HEK293 (cell line): ENCODE measurements around the gene CC2D2B.

Source experiments
- CTCF ChIA-PET: fragments of 350-600 bp; formaldehyde crosslinking; extraction: SDS; loops from one replicate; lab custom pipeline; 2021; ENCODE audit warnings: antibody characterized with exemption; lab: Yijun Ruan, JAX
- POLR2A ChIA-PET: fragments of 300-600 bp; formaldehyde crosslinking; extraction: SDS; loops from one replicate; lab custom pipeline; 2020; ENCODE audit warnings: antibody characterized with exemption, inconsistent platforms; lab: Yijun Ruan, JAX
- H3K27ac ChIP-seq: fragments of 200-500 bp; sonication (Bioruptor generic); 2 replicates; pipeline ENCODE4 v1.5.1; 2014; ENCODE audit warnings: low read depth, low read length, control low read depth, inconsistent platforms; ENCODE audit errors: extremely low read depth
- H3K36me3 ChIP-seq, 2 experiments: fragments of 200-500 bp in 1 of 2; sonication (Bioruptor generic) in 1 of 2; 1 replicate in 1 of 2; 2 replicates in 1 of 2; pipeline ENCODE4 v1.5.1; 2014 to 2017; ENCODE audit warnings: inconsistent platforms in 2 of 2, low read length in 2 of 2; ENCODE audit not compliant: control insufficient read depth in 2 of 2, insufficient read depth in 1 of 2
- H3K4me1 ChIP-seq: fragments of 200-500 bp; sonication (Bioruptor generic); 2 replicates; pipeline ENCODE4 v1.5.1; 2014; ENCODE audit warnings: mild to moderate bottlenecking, low read length, inconsistent platforms; ENCODE audit not compliant: control insufficient read depth, insufficient read depth
- H3K4me3 ChIP-seq: 2 replicates; pipeline ENCODE4 v1.5.1; 2011; ENCODE audit warnings: low read depth, mild to moderate bottlenecking, control low read depth, low read length, moderate library complexity
- H3K9me3 ChIP-seq: fragments of 200-500 bp; sonication (Bioruptor generic); 2 replicates; pipeline ENCODE4 v1.5.1; 2014; ENCODE audit warnings: low read depth, low read length, inconsistent platforms; ENCODE audit not compliant: control insufficient read depth, insufficient read depth
- IKZF3 ChIP-seq: fragments of 450-650 bp; IDR thresholded peaks from 2 replicates; pipeline ENCODE4 v1.5.0; 2018; ENCODE audit warnings: missing biosample characterization, mild to moderate bottlenecking, missing genetic modification characterization, moderate library complexity
- KLF8 ChIP-seq: fragments of 450-650 bp; formaldehyde crosslinking; IDR thresholded peaks from 2 replicates; pipeline ENCODE4 v1.5.1; 2016; ENCODE audit warnings: missing biosample characterization, missing genetic modification characterization
- ZBTB1 ChIP-seq: fragments of 450-650 bp; formaldehyde crosslinking; IDR thresholded peaks from 2 replicates; pipeline ENCODE4 v1.5.1; 2016; ENCODE audit warnings: missing biosample characterization, missing genetic modification characterization
- ZEB2 ChIP-seq: fragments of 450-650 bp; formaldehyde crosslinking; IDR thresholded peaks from 2 replicates; pipeline ENCODE4 v1.5.1; 2016; ENCODE audit warnings: missing biosample characterization, missing genetic modification characterization
- ZNF121 ChIP-seq: fragments of 450-650 bp; formaldehyde crosslinking; IDR thresholded peaks from 2 replicates; pipeline ENCODE4 v1.5.1; 2016; ENCODE audit warnings: missing biosample characterization, missing genetic modification characterization
- ZNF157 ChIP-seq: fragments of 450-650 bp; formaldehyde crosslinking; IDR thresholded peaks from 2 replicates; pipeline ENCODE4 v1.5.1; 2016; ENCODE audit warnings: missing biosample characterization, missing genetic modification characterization
- ZNF221 ChIP-seq: fragments of 450-650 bp; formaldehyde crosslinking; IDR thresholded peaks from 2 replicates; pipeline ENCODE4 v1.5.1; 2017; ENCODE audit warnings: missing biosample characterization, missing genetic modification characterization, borderline replicate concordance
- ZNF23 ChIP-seq: fragments of 450-650 bp; formaldehyde crosslinking; IDR thresholded peaks from 2 replicates; pipeline ENCODE4 v1.5.1; 2016; ENCODE audit warnings: missing biosample characterization, missing genetic modification characterization, borderline replicate concordance
- ZNF48 ChIP-seq: fragments of 450-650 bp; formaldehyde crosslinking; IDR thresholded peaks from 2 replicates; pipeline ENCODE4 v1.5.1; 2016; ENCODE audit warnings: missing biosample characterization, missing genetic modification characterization
- ZNF501 ChIP-seq: fragments of 450-650 bp; formaldehyde crosslinking; IDR thresholded peaks from 2 replicates; pipeline ENCODE4 v1.5.1; 2016; ENCODE audit warnings: missing biosample characterization, missing genetic modification characterization
- ZNF561 ChIP-seq: fragments of 450-650 bp; IDR thresholded peaks from 2 replicates; pipeline ENCODE4 v1.5.1; 2018; ENCODE audit warnings: missing biosample characterization, missing genetic modification characterization, borderline replicate concordance
- ZNF660 ChIP-seq: fragments of 450-650 bp; IDR thresholded peaks from 2 replicates; pipeline ENCODE4 v1.5.1; 2018; ENCODE audit warnings: missing biosample characterization, mild to moderate bottlenecking, missing genetic modification characterization
- ZNF792 ChIP-seq: fragments of 450-650 bp; formaldehyde crosslinking; IDR thresholded peaks from 2 replicates; pipeline ENCODE4 v1.5.1; 2016; ENCODE audit warnings: missing biosample characterization, missing genetic modification characterization
- TF ChIP-seq, protein P1 (sequence below): fragments of 450-650 bp; formaldehyde crosslinking; IDR thresholded peaks from 2 replicates; pipeline ENCODE4 v1.5.1; 2016; ENCODE audit warnings: missing biosample characterization, missing genetic modification characterization, low read depth
- TF ChIP-seq, protein P2 (sequence below): fragments of 450-650 bp; formaldehyde crosslinking; IDR thresholded peaks from 2 replicates; pipeline ENCODE4 v1.5.1; 2016; ENCODE audit warnings: missing biosample characterization, missing genetic modification characterization, borderline replicate concordance
- TF ChIP-seq, protein P3 (sequence below): fragments of 450-650 bp; formaldehyde crosslinking; IDR thresholded peaks from 2 replicates; pipeline ENCODE4 v1.5.1; 2016; ENCODE audit warnings: missing biosample characterization, missing genetic modification characterization

CC2D2B gene

DNA sequence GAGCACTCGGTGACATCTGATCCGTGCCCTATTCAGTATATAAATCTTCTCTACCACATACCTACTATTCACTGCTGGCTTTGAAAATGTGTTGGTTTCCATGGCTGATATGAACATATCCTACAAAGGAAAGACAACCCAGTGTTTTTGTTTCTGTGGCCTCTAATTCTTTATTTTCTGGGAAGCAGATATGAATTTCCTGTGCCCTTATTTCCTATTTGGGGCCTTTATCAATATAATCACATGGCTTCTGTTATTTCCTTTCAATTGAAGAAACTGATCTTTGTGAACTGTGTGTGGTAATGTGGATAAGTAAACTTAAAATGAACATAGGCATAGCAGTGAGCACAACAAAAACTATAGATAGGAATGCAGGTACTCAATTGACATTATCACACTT is 146.2 kb downstream of the CC2D2B start (continued):
- TF ChIP-seq, protein P1, sequence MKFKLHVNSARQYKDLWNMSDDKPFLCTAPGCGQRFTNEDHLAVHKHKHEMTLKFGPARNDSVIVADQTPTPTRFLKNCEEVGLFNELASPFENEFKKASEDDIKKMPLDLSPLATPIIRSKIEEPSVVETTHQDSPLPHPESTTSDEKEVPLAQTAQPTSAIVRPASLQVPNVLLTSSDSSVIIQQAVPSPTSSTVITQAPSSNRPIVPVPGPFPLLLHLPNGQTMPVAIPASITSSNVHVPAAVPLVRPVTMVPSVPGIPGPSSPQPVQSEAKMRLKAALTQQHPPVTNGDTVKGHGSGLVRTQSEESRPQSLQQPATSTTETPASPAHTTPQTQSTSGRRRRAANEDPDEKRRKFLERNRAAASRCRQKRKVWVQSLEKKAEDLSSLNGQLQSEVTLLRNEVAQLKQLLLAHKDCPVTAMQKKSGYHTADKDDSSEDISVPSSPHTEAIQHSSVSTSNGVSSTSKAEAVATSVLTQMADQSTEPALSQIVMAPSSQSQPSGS, result no peak
- TF ChIP-seq ZBTB1 (tag by site-specific recombination) (no peak), KLF8 (no peak)

DNA sequence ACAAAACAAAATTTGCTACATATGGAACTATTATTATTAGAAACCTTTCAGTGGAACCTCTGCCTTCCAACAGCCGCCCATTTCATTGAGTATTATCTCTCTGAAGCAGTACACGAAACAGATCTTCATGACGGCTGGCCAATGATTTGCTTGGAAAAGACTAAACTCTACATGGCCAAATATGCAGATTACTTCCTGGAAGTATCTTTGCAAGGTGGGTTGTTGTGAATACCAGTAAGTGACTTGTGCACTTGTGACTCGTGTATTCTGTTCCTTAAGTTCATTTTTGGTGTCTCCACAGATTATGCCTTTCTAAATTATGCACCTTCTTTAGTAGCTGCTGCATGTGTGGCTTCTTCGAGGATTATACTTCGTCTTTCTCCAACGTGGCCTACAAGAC is 149.0 kb downstream of the CC2D2B start:
- H3K36me3 ChIP-seq, result peaks cover 20 to 64% of the 10 kb centered on the region in 2 experiments; a peak in 2 of 3 replicates
- POLR2A ChIA-PET, result no interaction called here
- CTCF ChIA-PET, result interaction anchor here (0.6 kb wide), 1 partner anchor 1344 kb away, joined by 3 read pairs; the partner anchor contains the start of gene RRP12
- no peaks in the 10 kb centered on the region for H3K9me3 ChIP-seq
- H3K27ac ChIP-seq, result no peak overlapping the region
- TF ChIP-seq ZNF221 (tag by site-specific recombination) (no peak), ZNF157 (tag by site-specific recombination) (no peak), ZNF561 (no peak), ZNF501 (tag by site-specific recombination) (no peak), ZNF121 (tag by site-specific recombination) (no peak), ZNF48 (tag by site-specific recombination) (no peak), ZNF792 (tag by site-specific recombination) (no peak), IKZF3 (tag by site-specific recombination) (no peak)
- H3K4me3 ChIP-seq, result no peak overlapping the region
- no peaks in the 10 kb centered on the region for H3K4me1 ChIP-seq

DNA sequence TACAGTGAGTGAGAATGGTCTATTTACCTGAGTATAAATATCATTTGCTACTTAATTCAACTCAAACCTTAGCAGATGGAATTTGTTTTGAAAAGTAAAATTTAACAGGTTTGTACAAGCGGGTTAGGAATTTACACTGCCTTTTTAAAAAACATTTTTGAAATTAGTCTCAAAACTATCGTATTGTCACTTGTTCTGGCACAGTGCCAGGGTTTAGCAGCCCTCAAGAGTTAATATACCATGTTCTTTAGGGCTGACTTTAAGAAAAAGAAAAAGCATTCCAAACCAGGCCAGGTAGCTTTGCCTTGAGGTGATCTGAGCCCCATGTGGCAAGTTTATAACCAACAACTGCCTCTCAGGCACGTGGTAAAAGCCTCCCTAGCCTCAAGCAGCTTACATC is 153.5 kb downstream of the CC2D2B start:
- H3K4me3 ChIP-seq, result no peak overlapping the region
- no peaks in the 10 kb centered on the region for H3K9me3 ChIP-seq
- TF ChIP-seq, protein P2, sequence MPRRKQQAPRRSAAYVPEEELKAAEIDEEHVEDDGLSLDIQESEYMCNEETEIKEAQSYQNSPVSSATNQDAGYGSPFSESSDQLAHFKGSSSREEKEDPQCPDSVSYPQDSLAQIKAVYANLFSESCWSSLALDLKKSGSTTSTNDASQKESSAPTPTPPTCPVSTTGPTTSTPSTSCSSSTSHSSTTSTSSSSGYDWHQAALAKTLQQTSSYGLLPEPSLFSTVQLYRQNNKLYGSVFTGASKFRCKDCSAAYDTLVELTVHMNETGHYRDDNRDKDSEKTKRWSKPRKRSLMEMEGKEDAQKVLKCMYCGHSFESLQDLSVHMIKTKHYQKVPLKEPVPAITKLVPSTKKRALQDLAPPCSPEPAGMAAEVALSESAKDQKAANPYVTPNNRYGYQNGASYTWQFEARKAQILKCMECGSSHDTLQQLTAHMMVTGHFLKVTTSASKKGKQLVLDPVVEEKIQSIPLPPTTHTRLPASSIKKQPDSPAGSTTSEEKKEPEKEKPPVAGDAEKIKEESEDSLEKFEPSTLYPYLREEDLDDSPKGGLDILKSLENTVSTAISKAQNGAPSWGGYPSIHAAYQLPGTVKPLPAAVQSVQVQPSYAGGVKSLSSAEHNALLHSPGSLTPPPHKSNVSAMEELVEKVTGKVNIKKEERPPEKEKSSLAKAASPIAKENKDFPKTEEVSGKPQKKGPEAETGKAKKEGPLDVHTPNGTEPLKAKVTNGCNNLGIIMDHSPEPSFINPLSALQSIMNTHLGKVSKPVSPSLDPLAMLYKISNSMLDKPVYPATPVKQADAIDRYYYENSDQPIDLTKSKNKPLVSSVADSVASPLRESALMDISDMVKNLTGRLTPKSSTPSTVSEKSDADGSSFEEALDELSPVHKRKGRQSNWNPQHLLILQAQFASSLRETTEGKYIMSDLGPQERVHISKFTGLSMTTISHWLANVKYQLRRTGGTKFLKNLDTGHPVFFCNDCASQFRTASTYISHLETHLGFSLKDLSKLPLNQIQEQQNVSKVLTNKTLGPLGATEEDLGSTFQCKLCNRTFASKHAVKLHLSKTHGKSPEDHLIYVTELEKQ, result no peak
- TF ChIP-seq, protein P3, sequence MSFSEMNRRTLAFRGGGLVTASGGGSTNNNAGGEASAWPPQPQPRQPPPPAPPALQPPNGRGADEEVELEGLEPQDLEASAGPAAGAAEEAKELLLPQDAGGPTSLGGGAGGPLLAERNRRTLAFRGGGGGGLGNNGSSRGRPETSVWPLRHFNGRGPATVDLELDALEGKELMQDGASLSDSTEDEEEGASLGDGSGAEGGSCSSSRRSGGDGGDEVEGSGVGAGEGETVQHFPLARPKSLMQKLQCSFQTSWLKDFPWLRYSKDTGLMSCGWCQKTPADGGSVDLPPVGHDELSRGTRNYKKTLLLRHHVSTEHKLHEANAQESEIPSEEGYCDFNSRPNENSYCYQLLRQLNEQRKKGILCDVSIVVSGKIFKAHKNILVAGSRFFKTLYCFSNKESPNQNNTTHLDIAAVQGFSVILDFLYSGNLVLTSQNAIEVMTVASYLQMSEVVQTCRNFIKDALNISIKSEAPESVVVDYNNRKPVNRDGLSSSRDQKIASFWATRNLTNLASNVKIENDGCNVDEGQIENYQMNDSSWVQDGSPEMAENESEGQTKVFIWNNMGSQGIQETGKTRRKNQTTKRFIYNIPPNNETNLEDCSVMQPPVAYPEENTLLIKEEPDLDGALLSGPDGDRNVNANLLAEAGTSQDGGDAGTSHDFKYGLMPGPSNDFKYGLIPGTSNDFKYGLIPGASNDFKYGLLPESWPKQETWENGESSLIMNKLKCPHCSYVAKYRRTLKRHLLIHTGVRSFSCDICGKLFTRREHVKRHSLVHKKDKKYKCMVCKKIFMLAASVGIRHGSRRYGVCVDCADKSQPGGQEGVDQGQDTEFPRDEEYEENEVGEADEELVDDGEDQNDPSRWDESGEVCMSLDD (tag by site-specific recombination), result no peak
- TF ChIP-seq ZEB2 (tag by site-specific recombination) (no peak), ZNF660 (tag by site-specific recombination) (no peak), ZNF23 (tag by site-specific recombination) (no peak)
- no peak overlapping the region for H3K27ac ChIP-seq
- POLR2A ChIA-PET, result no interaction called here
- peaks cover 20 to 55% of the 10 kb centered on the region in 2 experiments; a peak in 2 of 3 replicates for H3K36me3 ChIP-seq
- no peaks in the 10 kb centered on the region for H3K4me1 ChIP-seq
- CTCF ChIA-PET, result interaction anchor here (0.6 kb wide), 1 partner anchor 220 kb away, joined by 3 read pairs; no protein-coding TSS in a partner anchor
